Fibroblast of pulmonary artery (primary cell): ENCODE results near the gene CHMP1B.

Experiments used
- DNase-seq: peaks from one replicate; pipeline ENCODE4 v3.0.0-alpha.2; 2010; ENCODE audit warnings: low read depth
- H3K4me3 ChIP-seq: replicated peaks from 2 replicates; pipeline ENCODE4 v1.5.1; 2011; ENCODE audit warnings: low read depth, mild to moderate bottlenecking, control low read depth, low read length, moderate library complexity
- TF ChIP-seq, protein P1 (sequence below): IDR thresholded peaks from 2 replicates; pipeline ENCODE4 v1.5.1; 2011; ENCODE audit warnings: mild to moderate bottlenecking, control low read depth, low read length, inconsistent platforms; ENCODE audit errors: missing control alignments

CHMP1B gene

GRCh38 chr18:11809895-11810294 is 41.3 kb upstream of the CHMP1B start:
- no peak overlapping the region for H3K4me3 ChIP-seq
- TF ChIP-seq, protein P1, sequence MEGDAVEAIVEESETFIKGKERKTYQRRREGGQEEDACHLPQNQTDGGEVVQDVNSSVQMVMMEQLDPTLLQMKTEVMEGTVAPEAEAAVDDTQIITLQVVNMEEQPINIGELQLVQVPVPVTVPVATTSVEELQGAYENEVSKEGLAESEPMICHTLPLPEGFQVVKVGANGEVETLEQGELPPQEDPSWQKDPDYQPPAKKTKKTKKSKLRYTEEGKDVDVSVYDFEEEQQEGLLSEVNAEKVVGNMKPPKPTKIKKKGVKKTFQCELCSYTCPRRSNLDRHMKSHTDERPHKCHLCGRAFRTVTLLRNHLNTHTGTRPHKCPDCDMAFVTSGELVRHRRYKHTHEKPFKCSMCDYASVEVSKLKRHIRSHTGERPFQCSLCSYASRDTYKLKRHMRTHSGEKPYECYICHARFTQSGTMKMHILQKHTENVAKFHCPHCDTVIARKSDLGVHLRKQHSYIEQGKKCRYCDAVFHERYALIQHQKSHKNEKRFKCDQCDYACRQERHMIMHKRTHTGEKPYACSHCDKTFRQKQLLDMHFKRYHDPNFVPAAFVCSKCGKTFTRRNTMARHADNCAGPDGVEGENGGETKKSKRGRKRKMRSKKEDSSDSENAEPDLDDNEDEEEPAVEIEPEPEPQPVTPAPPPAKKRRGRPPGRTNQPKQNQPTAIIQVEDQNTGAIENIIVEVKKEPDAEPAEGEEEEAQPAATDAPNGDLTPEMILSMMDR: no peak
- DNase-seq: no peak

DNA sequence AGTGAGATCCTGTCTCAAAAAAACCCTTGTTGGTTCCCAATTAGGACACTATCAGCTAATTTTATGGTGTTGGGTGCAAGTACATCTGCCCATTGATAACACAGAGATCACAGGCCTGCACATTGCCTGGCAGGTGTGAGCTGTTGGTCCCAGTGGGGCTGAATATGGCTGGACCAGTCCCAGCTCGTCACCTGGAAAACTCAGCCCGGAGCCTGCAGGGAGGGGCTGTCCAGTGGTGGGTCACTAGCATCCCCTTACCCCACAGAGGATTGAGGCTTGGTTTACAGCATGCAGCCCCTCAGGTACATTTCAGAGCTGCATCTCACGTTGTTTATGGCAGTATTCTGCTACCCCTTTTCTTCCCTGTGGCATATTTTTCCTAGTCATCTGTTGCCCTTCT is 40.8 kb upstream of the CHMP1B start:
- no peak overlapping the region for H3K4me3 ChIP-seq
- DNase-seq: no peak
- TF ChIP-seq, protein P1: no peak

GRCh38 chr18:11811009-11811408 is 40.2 kb upstream of the CHMP1B start:
- TF ChIP-seq, protein P1: no peak
- no peak overlapping the region for H3K4me3 ChIP-seq
- no peak for DNase-seq

DNA sequence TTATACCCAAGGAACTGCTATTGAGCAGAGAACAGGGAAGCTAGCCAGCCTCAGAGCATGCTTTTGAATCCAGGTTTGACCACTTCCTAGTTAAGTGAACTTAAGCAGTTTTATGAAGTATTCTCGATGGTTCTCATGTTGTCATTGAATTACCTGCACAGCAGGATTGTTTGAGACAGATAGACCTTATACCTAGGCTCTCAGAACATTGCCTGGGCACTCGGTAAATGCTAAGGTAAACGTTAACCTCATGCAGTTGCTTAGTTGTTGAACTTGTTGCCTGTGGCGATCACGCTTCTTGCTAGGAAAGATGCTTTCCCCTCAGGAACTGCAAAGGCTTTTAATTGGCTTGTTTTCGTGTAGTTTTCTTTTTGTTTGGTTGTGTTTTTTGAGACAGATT is 34.0 kb upstream of the CHMP1B start:
- no peak for DNase-seq
- TF ChIP-seq, protein P1: no peak
- no peak overlapping the region for H3K4me3 ChIP-seq

DNA sequence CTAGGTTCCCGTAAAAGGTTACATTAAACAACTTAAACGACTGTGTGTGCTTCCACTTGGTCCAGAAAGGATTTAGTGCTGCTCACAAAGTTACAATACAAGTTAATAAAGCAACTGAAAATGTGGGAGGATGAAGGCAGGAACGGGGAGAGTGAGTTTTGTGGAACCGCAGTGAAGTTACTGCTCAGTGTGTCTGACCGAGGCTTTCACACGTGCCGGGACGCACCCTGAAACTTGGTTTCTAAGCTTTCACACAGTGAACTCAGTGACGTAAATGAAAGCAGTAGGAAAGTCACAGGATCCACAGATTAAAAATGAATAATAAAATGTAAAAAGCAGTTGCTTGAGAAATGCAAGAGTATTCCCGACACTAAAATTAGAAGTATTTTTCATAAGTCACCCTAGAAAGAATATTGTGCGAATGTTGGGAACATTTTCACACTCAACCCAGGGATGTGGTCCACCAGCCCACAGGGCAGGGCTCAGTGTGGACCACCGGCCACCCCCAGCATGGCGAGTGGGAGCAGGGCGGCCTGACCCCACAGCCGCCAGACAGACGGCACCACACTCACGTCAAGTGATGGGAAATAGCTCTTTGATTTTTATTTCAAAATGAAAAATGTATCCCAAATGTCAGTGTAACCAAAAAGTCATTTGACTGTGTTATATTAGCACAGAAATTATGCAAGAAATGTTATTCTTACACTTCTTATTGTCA is 32.6 kb upstream of the CHMP1B start:
- no peak for DNase-seq

GRCh38 chr18:11819938-11820337 is 31.3 kb upstream of the CHMP1B start:
- H3K4me3 ChIP-seq: no peak overlapping the region
- TF ChIP-seq, protein P1: no peak
- no peak for DNase-seq

More for the DNA sequence above, 32.6 kb upstream of the CHMP1B start:
- TF ChIP-seq, protein P1: no peak
- no peak overlapping the region for H3K4me3 ChIP-seq

GRCh38 chr18:11820697-11821096 is 30.5 kb upstream of the CHMP1B start:
- no peak overlapping the region for H3K4me3 ChIP-seq
- DNase-seq: no peak
- TF ChIP-seq, protein P1: no peak
